Activated T-helper 1 cell treated with Interleukin-2 at 50 U/mL for 16 hours (primary cell): Measurements from ENCODE around the gene GALNT17.
"Not testable (repeated sequence)": the region's sequence is repeated elsewhere in the genome, so short reads cannot be mapped to it uniquely, and the experiment has no call there.

Experiments
- DNase-seq: peaks from one replicate; pipeline ENCODE4 v3.0.0-alpha.2; 2020; ENCODE audit warnings: low read depth

Gene GALNT17

DNA sequence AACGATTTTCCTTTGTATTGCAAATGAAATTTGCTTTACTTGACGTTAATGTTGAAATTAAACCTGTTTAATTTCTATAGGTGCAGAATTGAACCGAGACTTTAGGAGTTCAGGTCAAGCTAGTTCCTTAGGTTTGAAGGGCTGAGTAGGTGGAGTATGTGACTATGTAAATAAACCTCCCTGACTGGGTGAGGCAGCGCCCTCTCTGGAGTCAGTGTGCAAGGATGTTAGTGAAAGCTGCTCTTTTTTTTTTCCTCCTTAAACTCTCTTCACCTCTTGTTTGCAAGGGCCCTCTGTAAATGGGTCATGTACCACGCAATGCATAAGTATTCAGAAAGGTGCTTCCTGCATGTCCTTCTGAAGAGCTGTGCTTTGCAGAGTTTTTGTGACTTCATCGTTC lies 33.8 kb downstream of the GALNT17 start:
- no peak for DNase-seq

DNA sequence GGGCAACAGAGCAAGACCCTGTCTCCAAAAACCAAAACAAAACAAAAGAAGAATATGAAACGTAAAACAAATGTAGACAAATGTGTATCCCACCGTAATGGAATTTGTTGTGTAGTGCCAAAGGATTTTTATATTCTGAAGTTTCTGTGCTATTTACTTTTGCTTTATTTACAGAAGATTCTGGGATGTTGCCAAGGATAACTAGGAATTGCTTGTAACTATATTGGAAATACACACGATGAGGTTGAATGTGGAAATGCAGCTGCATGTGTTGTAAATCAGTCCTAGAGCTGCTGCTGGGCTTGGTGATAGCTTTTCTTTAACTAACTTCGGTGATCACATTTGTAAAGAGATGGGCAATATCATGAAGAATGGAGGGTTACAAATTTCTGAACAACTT lies 39.5 kb downstream of the GALNT17 start:
- DNase-seq: no peak

DNA sequence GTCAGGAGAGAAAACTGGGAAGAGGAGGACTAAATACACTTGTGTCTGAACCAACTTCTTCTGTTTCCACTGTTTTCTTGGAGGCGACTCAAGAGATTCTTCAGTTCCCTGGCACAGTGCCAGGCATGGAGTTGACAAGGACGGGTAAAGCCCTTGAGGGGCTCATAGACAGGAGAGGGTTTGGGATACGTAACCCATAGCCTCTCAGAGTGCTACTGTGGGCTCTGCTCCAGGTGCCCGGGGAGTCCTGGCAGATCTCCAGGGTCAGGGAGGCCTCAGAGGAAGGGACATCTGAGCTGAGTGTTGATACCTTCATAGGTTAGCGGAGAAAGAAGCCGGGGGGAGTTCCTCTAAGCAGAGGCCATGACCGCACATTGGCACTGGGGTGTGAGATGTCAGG lies 42.0 kb downstream of the GALNT17 start:
- no peak for DNase-seq

- no peak for DNase-seq
These were observed 50.5 kb downstream of the GALNT17 start for GRCh38 chr7:71182438-71182935.

DNA sequence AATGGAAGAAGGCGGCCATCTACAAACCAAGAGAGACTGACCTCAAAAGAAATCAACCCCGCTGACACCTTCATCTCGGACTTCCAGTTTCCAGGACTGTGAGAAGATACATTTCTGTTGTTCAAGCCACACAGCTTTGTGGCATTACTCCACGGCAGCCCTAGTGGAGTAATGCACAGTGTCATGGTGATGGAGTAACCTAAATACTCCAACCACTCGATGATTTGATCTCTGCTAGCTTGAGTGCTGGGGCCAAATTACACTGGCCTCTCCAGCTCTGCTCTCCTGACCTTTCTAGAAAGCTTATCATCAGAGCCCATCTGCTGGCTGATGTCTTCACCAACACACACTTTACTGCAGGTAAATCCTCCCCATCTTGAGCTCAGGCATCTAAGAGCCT lies 52.2 kb downstream of the GALNT17 start:
- no peak for DNase-seq

DNA sequence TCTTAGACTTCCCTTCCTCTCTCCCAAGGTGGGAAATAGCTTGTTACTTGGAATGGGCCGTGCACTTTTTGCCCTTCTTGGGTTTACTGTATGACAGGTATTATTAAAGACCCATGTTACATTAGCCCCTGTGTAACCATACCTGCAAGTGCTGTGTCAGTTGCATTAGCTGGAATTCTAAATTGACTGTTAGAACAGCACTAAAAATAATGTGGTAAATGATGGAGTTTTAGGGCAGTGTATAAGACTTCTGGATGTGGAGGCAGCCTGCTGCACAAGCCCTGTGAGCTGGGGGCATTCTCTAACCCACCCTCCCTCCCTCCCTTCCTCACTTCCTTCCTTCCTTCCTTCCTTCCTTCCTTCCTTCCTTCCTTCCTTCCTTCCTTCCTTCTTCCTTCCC lies 52.7 kb downstream of the GALNT17 start:
- no peak for DNase-seq

- DNase-seq: no peak
These were observed 54.7 kb downstream of the GALNT17 start for GRCh38 chr7:71186535-71187057.

DNA sequence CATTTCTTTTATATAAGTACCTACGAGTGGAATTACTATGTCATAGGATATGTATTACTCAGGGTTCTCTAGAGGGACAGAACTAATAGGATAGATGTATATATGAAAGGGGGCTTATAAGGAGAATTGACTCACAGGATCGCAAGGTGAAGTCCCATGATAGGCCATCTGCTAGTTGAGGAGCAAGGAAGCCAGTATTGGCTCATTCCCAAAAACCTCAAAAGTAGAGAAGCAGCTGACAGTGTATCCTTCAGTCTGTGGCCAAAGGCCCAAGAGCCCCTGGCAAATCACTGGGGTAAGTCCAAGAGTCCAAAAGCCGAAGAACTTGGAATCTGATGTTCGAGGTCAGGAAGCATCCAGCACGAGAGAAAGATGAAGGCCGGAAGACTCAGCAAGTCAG lies 59.8 kb downstream of the GALNT17 start:
- DNase-seq: no peak

DNA sequence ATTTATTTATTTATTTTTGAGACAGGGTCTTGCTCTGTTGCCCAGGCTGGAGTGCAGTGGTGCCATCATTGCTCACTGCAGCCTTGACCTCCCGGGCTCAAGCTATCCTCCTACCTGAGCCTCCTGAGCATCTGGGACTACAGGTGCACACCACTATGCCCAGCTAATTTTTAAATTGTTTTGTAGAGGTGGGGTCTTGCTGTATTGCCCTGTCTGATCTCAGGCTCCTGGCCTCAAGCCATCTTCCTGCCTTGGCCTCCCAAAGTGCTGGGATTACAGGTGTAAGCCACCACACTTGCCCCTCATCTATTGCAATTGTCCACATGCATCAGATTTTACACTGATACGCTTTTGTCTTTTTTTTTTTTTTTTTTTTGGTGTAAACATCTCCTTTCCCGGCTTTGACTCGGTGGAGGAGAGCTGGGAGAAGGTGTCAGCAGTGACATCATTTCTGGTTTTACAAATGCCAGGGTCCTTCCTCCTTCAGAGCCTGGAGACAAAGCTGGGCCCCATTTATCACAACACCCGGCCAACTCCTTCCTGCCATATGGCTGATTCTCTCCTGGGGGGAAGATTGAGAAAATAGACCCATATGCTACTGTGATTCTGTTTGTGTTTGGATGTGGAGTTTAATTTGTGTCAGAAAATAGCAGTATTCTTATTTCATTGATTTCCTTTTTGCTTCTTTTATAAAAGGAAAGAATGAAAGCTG lies 61.3 kb downstream of the GALNT17 start:
- DNase-seq: no peak

DNA sequence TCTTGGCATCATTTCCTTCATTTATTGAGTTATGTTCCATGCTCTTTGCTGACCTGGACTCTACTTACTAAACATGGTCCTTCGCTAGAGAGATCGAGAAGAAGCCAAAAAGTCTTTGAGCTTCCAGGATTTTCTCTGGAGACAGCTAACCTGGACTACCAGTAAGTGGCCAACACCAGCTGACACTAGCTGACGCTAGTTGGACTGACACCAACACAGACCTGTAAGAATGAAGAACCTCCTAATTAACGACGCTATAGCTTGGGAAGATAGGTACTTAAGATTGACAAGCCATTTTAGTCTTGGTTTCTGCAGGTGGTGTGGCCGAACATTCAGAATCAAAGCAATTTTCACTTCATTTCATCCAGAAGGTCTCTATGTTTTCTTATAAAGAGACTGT lies 66.4 kb downstream of the GALNT17 start:
- no peak for DNase-seq

DNA sequence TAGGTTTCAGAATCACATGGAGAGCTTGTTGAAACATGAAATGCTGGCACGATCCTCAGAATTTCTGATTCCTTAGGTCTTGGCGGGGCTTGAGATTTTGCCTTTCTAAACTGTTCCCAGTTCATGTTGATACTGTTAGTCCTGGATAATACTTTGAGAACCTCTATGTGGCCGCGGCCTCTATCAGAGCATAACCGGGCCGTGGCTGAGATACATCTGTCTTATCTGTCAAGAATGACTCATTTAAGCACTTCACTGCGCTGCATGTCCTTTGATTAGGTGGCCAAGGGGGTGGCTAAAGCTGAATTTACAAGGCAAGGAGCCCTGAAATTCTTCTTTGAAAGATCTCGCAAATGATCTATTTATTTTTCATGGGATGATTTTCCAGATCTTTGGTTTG lies 66.9 kb downstream of the GALNT17 start:
- no peak for DNase-seq

DNA sequence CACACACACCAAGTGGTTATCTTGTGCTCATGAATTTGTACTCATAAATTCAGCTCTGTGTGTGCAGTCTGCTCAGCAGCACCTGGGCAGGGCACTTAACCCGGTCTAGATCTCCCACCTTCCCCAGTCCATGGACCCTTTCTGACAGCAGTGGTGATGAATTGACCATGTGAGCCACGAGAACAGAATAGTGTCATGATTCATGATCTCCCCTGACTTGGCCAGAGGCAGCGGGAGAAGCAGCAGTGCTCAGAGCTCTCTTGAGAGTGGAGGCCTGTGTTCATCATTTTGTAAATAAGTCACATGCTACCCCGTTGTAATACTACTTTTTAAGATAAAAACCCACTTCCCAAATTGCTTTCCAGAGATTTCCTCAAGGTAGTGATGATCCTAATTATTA lies 74.2 kb downstream of the GALNT17 start:
- DNase-seq: no peak

DNA sequence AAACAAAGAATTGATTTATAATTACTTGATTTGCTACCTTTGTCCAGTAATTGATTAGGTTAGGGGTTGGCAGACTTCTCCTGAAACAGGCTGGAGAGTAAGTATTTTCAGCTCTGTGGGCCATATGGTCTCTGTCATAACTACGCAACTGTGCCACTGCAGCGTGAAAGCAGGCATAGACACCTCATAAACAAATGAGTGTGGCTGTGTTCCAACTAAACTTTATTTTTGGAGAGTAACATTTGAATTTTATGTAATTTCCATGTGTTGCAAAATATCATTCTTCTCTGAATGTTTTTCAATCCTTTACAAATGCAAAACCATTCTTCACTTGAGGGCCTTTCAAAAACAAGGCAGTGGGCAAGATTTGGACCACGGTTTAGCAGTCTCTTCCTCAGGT lies 76.9 kb downstream of the GALNT17 start:
- no peak for DNase-seq

DNA sequence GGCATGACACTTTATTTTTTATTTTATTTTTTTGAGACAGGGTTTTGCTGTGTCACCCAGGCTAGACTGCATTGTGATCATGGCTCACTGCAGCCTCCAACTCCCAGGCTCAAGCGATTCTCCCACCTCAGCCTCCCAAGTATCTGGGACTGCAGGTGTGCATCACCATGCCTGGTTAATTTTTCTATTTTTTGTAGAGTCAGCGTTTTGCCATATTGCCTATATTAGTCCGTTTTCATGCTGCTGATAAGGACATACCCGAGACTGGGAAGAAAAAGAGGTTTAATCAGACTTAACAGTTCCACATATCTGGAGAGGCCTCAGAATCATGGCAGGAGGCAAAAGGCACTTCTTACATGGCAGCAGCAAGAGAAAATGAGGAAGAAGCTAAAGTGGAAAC lies 77.5 kb downstream of the GALNT17 start:
- DNase-seq: not testable (repeated sequence)

DNA sequence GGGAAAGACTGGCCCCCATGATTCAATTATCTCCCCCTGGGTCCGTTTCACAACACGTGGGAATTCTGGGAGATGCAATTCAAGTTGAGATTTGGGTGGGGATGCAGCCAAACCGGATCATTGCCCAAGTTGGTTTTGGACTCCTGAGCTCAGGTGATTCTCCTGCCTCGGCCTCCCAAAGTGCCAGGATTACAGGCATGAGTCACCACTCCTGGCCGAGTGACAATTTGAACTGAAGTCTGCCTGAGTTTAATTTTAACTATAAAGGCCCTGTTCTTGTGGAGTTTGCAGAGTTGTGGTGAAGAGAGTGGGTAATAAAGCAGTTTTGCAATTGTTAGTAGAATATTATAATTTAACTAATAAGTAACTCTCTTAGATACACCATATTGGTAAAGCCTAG lies 78.3 kb downstream of the GALNT17 start:
- no peak for DNase-seq

DNA sequence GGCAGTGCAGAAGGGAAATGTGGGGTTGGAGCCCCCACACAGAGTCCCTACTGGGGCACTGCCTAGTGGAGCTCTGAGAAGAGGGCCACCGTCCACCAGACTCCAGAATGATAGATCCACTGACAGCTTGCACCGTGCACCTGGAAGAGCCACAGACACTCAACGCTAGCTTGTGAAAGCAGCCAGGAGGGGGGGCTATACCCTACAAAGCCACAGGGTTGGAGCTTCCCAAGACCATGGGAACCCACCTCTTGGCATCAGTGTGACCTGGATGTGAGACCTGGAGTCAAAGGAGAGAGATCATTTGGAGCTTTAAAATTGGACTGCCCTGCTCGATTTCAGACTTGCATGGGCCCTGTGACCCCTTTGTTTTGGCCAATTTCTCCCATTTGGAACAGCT lies 80.5 kb downstream of the GALNT17 start:
- DNase-seq: not testable (repeated sequence)

- no peak for DNase-seq
These were observed 84.3 kb downstream of the GALNT17 start for GRCh38 chr7:71216211-71216610.

DNA sequence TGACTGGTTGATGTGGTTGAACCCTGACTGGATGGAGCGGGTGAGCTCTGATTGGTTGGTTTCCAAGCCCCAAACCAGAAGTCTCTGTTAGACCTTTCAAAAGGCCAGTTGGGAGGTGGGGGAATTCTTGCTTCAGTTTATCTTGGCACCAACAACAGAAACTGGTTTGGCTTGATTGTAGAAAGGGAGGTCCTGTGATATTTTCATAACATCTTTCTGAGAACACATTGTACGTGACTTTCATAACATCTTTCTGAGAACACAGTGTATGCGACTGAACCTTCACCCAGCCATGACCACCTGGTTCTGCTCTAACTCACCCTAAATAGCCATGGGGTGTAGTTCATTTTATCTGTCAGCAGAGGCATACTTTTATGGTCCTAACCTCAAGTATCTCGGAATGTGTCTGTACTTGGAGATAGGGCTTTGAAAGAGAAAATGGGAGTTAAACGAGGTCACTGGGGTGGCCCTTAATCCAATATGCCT lies 88.3 kb downstream of the GALNT17 start:
- DNase-seq: no peak

DNA sequence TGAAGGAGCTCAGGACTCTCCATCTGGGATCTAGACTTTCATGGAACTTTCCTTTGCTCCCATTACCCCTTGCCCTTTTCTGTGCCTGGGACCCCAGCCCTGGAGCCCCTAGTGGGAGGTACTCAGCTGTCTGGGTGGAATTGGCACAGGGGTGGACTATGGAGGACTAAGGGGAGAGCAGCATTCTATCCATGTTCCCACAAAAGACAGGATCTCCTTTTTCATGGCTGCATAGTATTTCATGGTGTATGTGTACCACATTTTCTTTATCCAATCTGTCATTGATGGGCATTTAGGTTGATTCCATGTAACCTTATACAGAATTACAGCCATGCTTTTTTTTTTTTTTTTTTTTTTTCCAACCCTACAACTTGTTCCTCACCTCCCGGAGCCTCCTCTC lies 89.1 kb downstream of the GALNT17 start:
- DNase-seq: no peak

DNA sequence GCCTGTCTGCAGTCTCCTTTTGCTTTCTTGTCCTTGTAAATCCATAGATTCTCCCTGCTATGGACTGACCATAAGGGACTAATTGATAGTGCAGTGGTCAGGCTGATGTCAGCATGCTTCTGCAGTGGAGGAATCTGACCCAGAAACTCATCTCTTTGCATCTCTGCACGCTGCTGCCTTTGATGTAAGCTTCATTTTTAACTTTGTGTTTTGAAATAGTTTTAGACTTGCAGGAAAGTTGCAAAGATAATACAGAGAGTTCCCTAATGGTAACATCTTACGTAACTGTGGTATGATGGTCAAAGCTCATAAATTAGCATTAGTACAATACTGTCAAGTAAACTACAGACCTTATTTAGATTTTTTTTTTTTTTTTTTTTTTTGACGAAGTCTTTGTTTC lies 89.6 kb downstream of the GALNT17 start:
- DNase-seq: no peak

- no peak for DNase-seq
These were observed 95.2 kb downstream of the GALNT17 start for GRCh38 chr7:71227126-71227525.

DNA sequence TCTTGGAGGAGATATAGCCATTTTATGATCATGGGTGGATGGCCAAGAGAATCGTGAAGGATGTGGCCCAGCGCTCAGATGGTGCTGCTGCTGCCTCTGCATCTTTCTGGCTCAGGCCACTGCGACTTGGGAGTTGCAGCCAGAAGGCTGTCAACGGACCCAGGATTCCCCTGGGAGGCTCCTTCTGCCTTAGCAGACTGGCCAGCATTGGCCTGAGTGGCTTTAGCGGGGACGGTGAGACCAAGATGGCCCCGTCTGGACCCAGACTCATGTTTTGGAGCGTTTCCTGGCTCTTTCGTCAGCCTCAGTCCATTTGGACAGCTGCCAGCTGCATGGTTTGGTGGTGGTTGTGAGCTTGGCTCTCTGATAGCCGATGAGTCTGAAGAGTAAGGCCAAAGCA lies 97.2 kb downstream of the GALNT17 start:
- no peak for DNase-seq

DNA sequence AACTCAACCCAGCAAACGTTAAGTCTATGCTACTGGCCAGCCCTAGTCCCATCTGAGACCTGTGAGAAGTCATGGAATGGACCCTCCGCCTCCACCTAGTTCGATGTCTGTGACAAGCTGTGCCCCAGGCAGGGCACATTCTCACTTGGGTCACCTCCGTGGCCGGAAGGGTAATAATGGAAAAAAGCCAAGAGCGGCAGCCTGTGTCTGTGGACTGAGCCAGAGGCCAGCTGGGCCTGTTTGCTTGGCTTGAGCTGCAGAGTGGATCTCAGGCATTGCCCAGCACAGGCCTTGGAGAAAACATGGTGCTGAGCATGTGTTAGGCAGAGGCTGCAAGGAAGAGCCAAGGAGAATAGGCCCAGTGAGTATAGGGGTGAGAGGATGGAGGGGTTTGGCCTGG lies 97.8 kb downstream of the GALNT17 start:
- DNase-seq: no peak

- no peak for DNase-seq
These were observed 103.3 kb downstream of the GALNT17 start for GRCh38 chr7:71235253-71235652.
